ENCODE measurements around the gene PLCH2.
"Not testable (repeated sequence)": the region's sequence is repeated elsewhere in the genome, so short reads cannot be mapped to it uniquely, and the experiment has no call there.

The PLCH2 gene

GRCh38 chr1:2476061-2476999, at the start of gene PLCH2:
PLCH2 (plus strand) TSS chr1:2476289; CDS start chr1:2476589, 300 bp downstream.
- no peak for DNase-seq (ENCODE audit: low read depth in 2 of 3, low spot score in 1 of 3)

GRCh38 chr1:2426540-2426939, 49.5 kb upstream of the PLCH2 start:
- DNase-seq (ENCODE audit: low read depth in 2 of 3, low spot score in 1 of 3), result no peak

- DNase-seq (ENCODE audit: low read depth in 2 of 3, low spot score in 1 of 3), result no peak
Measured at GRCh38 chr1:2427051-2427450, 49.0 kb upstream of the PLCH2 start.

GRCh38 chr1:2427976-2428375, 48.1 kb upstream of the PLCH2 start:
- no peak for DNase-seq (ENCODE audit: low read depth in 2 of 3, low spot score in 1 of 3)

- DNase-seq (ENCODE audit: low read depth in 2 of 3, low spot score in 1 of 3), result no peak
Measured at GRCh38 chr1:2428490-2428889, 47.6 kb upstream of the PLCH2 start.

GRCh38 chr1:2429780-2430591, 46.1 kb upstream of the PLCH2 start:
- no peak for DNase-seq (ENCODE audit: low read depth in 2 of 3, low spot score in 1 of 3)

- no peak for DNase-seq (ENCODE audit: low read depth in 2 of 3, low spot score in 1 of 3)
Measured at GRCh38 chr1:2430592-2430973, 45.5 kb upstream of the PLCH2 start.

GRCh38 chr1:2431103-2431502, 45.0 kb upstream of the PLCH2 start:
- DNase-seq (ENCODE audit: low read depth in 2 of 3, low spot score in 1 of 3), result no peak

- no peak for DNase-seq (ENCODE audit: low read depth in 2 of 3, low spot score in 1 of 3)
Measured at GRCh38 chr1:2431518-2431917, 44.6 kb upstream of the PLCH2 start.

- no peak for DNase-seq (ENCODE audit: low read depth in 2 of 3, low spot score in 1 of 3)
Measured at GRCh38 chr1:2432441-2432844, 43.6 kb upstream of the PLCH2 start.

GRCh38 chr1:2433196-2433595, 42.9 kb upstream of the PLCH2 start:
- DNase-seq (ENCODE audit: low read depth in 2 of 3, low spot score in 1 of 3), result no peak

- no peak for DNase-seq (ENCODE audit: low read depth in 2 of 3, low spot score in 1 of 3)
Measured at GRCh38 chr1:2433936-2434655, 42.0 kb upstream of the PLCH2 start.

- DNase-seq (ENCODE audit: low read depth in 2 of 3, low spot score in 1 of 3), result no peak
Measured at GRCh38 chr1:2435091-2435490, 41.0 kb upstream of the PLCH2 start.

GRCh38 chr1:2435746-2436355, 40.2 kb upstream of the PLCH2 start:
- no peak for DNase-seq (ENCODE audit: low read depth in 2 of 3, low spot score in 1 of 3)

- DNase-seq (ENCODE audit: low read depth in 2 of 3, low spot score in 1 of 3), result no peak
Measured at GRCh38 chr1:2436876-2437275, 39.2 kb upstream of the PLCH2 start.

GRCh38 chr1:2437617-2438016, 38.5 kb upstream of the PLCH2 start:
- no peak for DNase-seq (ENCODE audit: low read depth in 2 of 3, low spot score in 1 of 3)

- no peak for DNase-seq (ENCODE audit: low read depth in 2 of 3, low spot score in 1 of 3)
Measured at GRCh38 chr1:2438038-2438437, 38.1 kb upstream of the PLCH2 start.

GRCh38 chr1:2438641-2439040, 37.4 kb upstream of the PLCH2 start:
- DNase-seq (ENCODE audit: low read depth in 2 of 3, low spot score in 1 of 3), result no peak

GRCh38 chr1:2439369-2439768, 36.7 kb upstream of the PLCH2 start:
- no peak for DNase-seq (ENCODE audit: low read depth in 2 of 3, low spot score in 1 of 3)

GRCh38 chr1:2440346-2440745, 35.7 kb upstream of the PLCH2 start:
- DNase-seq (ENCODE audit: low read depth in 2 of 3, low spot score in 1 of 3), result not testable (repeated sequence)

GRCh38 chr1:2441746-2442145, 34.3 kb upstream of the PLCH2 start:
- DNase-seq (ENCODE audit: low read depth in 2 of 3, low spot score in 1 of 3), result no peak

All from stimulated activated CD4-positive, alpha-beta T cell treated with anti-CD3 and anti-CD28 coated beads, Interleukin-12 subunit alpha, Interleukin-12 subunit beta, amount 100 ng/mL, for 48 hours (primary cell).